Inflammatory macrophage treated with lipopolysaccharide for 4 hours (primary cell): ENCODE results near the gene SGSM2.

Experiments used
- DNase-seq: peaks from one replicate; pipeline ENCODE4 v3.0.0-alpha.2; 2020

SGSM2 gene

DNA sequence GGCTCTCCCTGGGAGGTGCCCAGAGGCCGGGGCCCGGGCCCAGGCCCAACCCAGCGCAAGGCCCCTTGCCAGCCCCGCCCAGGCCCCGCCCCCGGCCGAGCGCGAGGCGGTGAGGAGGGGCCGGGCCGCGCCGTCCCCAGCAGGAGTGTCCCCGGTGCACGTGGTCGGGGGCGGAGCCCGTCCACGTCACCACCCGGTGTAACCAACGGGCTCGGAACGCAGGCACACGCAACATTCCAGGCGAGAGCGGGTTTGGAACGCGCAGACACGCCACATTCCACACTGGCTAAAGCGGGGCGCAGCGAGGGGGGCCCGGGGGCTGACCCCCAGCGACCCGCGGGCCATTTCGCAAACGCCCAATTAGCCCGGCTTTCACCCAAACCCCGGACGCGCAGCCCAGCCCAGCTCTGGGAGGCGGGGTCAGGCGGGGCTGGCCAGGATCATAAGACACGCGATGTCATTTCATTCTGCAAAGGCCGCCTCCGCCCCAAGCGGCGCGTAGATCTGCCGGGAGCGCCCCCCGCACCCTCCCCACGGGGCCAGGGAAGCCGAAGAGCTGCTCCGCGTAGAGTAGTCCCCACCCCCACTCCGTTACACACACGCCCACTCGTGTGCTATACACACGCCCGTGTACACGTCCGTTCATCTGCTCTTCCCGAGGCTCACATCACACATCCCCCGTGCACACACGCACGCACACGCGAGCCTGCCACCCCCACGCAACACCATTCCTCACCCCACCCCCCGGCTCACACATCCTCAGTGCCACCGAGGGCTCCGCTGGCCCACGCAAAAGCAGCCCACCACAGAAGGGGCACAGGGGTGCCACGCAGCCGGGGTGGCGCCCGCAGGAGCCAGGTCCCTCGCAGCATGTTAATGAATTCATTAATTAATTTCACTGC is 62.5 kb downstream of the SGSM2 start:
- peak; percentile 97 for DNase-seq

DNA sequence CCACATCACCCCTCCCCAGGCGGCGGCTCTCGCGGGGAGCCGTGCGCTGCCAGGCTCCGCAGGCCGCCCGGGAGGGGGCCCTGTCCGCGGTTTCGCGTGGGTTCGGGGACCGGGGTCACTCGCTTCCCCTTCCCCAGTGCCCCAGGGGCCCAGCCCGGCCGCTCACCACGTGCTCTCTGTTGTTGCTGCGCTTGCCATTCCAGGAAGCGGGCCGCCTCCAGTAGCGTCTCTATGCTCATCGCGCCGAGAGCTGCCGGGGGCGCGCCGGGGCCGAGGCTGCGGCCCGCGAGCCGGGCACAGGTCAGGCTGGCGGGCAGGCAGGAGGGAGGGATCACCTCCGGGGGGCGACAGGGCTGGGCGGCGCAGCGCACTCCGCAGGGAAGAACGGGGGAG is 63.2 kb downstream of the SGSM2 start:
- DNase-seq: peak; percentile 88

DNA sequence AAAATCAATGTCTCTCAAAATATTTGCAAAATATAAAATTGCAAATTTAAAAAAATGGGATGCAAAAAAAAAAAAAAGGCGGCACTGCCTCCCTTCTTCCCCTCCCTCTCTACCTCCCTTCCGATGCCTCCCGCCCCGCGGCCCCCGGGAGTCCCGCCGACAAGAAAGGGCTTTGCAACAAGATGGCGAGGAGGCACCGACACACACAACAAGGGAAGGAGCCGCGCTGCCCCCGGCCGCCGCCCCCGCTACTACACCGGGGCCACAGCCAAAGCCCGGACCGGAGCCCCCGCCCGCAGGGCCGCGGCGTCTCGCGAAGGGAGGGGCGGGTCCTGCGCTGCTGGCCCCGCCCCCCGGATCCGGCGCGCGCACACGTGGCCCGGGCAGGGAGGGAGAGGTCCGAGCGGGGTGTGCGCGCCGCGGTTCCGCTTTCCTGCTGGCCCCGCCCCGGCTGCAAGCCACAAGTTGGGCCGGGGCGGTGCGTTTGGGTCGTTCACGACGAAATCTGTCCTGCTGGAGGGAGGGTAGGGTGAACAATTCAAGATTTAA is 63.6 kb downstream of the SGSM2 start, which contains the start of gene MNT:
MNT (minus strand) TSS at position 184 of the 549 bp plus-strand sequence. CDS start 348 bp downstream, outside the sequence.
- peak; percentile 96 for DNase-seq

DNA sequence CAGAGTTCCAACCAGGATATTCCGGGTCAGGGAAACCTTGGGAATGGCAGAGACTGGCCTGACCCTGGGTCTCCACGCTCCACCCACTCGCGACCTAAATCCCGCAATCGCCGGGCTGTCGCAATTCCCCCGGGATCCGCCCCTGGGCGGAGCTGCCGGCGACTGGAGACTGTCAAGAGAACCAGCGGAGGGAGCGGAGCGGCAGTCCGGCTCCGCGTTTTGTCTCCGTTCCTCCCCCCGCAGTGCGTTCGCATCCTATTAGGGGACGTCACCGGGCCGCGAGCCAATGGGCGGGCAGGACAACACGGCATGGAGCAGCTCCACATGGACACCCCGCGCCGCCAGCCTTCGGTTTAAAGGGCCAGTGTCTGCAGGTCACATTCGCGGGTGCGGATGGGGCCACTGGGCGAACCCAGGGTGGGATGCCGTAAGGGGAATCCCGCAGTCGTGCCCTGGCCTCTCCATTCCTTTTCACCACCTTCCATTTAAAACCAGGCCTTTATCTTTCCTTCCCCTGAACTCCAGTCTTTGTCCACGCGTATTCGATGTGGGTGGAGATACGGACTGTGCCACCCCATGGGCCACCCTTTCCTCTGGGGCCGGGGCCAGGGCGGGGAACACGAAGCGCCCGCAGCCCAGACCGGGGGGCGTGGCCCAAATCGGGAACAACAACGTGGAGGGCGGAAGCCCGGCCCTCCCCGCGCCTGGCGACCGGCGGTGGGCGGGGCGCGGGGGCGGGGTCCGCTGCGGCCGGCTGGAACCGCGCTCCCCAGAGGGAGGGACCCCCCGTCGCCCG is 64.3 kb downstream of the SGSM2 start:
- peak; percentile 100 for DNase-seq

DNA sequence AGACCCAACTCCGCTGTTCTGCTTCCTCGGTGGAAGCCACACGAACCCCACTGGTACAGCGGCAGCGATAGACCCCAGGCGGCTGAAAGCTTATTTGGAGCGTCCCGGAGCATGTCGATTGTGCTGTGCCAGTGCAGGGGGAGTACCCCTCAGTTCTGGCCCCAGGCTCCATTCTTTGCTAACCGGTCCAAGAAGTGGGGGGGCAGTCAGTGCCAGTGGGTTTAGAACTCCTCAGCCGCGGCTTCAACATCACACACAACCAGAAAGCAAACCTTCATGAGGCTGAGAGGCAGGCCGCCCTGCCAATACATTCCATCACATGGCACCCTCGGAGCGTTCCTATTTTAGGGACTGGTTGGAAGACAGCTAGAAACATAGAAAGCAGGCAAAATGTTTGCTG is 65.2 kb downstream of the SGSM2 start:
- no peak for DNase-seq

DNA sequence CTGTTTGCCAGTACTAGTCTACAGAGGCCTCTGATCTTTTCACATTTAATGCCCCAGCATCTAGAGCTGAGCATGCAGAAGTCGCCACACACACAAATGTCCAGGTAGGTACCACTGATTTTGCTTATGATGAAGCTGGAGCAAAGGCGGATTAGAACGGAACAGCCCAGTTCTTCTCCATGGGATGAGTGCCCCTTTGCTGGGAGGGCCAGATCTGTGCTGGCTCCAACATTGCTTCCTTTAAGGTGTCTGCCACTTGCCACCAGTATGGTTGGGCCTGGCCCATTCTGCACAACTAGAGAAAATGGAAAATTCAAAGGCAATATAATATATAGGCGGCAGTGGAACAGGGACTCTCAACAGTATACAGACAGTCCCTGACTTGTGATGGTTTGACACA is 65.7 kb downstream of the SGSM2 start:
- no peak for DNase-seq

DNA sequence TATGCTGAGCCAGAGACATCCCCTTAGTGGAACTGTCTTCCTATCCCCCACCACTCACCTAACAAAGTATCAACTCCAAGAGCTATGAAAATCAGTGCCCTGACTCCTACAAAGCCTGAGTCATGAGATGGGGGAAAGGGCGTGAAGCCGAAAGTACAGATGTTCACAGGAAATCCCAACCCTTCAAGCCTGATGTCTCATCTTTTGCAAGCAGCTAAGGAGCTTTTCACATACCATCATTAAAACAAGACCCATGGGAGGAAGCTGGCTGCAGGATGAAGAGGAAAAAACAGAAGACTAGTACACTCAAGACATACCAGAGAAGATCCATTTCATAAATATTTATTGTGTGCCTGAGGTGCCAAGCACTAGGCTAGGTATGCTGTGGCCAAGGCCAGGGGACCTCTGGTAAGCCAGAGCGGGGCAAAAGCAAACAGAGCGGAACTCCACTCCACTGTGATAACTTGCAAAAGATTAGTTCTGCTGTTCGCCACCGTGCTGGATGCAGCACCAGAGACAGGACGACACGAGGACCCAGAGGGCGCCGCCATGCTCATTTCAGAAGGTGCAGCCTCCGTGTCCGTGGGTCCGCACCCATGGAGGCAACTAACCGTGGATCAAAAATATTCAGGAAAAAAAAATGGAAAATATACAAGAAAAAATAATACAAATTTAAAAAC is 68.1 kb downstream of the SGSM2 start:
- DNase-seq: peak; percentile 92

DNA sequence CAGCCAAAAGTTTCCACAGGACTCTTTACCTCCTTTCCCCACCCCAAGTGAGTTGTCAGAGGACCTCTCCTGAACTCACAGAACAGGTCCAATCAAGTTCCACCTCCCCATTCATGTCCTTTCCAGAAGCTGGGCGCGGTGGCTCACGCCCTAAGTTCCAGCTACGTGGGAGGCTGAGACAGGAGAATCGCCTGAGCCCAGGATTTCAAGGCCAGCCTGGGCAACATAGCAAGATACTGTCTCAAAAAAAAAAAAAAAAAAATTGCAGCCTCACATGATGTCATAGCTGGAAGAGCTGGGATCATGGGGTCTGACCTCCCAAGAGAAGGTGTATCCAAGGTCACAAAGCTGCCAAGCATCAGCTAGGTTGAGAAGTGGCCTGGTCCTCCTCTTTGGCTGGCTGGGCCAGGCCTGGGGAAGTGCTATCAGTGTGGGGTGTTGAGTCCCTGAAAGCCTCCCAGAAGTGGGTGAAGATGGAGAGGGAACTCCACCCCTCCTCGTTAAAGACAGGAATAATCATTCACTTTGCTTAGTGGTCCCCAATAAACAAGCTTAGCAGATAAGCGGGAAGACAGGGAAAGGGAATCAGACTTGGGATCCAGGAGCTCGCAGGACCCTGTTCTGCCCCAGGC is 69.1 kb downstream of the SGSM2 start:
- peak; percentile 43 for DNase-seq

DNA sequence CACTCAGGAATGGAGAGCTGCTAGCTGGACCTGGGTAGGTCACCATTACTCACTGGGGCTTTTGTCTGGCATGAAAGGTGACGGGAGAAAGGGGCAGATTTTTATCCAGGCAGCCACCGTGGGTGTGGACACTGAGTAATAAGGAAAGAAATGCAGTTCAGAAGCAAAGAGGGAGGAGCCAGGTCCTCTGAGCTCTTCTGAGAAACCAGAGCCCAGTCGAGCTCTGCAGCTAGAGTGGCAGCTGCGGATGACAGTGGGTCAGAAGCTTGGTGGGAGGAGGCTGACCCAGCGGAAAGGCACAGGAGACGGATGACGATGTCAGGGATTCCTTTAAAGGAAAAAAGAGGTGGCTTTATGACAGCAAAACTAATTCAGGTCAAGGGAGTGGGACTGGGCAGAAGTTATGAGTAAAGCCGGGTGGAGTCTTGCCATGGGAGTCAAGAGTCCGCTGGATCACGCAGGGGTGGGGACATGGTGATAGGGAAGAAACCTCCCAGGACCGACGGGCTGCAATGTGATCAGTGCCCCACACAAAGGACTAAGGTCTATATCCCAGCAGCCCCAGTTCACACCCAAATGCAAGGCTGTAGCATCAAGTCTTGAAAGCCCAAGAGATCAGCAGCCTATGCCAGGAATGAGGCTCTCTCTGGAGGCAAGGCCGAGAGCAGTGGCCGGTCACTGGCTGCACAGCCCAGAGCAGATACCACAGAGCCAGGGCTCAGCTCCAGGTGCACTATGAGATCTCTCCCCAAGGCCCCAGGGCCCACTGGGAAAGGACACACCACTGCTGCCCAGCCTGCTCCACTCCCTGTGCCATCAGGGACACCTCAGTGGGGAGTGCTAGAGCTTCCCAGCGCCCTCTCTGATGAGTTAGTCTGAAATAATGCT is 69.8 kb downstream of the SGSM2 start:
- DNase-seq: peak; percentile 97

DNA sequence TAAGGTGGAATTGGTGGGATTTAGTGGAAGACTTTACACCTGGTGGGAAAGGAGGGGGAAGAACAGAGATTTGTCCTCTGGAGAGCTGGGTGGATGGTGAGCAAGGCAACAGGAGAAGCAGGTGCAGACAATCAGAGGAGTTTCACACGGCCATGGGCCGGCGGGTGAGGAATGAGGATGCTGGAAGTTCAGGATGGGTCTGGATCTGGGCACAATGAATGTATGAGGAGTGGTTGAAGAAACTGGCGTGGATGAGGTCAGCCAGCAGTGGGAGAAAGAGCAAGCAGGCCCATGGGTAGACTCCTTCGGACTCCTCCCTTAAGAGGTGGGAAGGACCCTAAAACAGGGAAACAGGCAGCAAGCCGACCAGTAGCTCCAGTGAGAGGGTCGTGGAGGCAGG is 73.7 kb downstream of the SGSM2 start:
- DNase-seq: no peak

DNA sequence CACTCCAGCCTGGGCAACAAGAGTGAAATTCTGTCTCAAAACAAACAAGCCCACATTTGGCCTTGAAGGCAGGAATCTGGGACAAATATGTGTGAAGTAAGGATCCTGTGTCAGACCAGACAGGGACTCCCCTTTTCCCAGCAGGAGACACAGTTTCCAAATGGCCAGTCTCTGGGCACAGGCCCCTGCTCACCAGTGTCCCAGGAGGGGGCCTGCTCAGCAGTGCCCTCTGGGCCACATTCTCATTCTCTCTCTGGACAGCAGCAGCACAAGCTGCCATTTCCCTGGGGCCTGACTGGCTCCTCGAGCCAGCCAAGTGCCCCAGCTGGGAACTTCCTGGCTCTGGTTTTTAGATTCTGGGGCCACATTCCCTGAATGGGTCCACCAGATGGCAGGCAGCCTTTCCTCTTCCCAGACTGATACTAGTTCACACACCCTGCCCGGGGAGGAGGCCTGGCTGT is 75.3 kb downstream of the SGSM2 start:
- no peak for DNase-seq

DNA sequence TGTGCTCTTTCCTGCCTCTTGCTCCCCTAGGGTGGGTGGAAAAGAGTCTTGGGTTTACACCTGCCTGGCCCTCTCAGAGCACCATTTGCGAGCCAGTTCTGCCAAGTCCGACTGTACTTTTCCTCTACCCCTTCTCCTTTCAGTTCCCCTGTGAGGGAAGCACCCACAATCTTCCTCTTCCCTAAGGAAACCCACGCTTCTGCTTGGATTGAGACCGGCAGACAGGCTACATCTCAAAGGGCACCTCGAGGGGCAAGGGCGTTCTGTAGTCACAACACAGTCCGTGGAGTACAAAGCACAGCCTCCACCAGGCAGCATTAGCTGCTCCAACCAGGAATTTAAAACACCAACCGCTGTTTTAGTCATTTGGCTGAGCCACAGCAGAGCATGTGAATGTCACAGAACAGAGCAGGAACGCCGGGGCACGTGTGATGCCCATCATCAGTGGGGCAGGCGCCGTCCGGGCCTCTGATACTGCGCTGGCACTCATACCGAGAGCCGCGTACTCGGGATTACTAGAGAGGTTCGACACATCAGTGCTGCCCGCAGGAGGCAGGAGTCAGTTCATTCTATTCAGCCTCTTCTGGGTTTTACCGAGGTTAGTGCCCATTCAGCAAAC is 77.3 kb downstream of the SGSM2 start:
- DNase-seq: peak; percentile 44

DNA sequence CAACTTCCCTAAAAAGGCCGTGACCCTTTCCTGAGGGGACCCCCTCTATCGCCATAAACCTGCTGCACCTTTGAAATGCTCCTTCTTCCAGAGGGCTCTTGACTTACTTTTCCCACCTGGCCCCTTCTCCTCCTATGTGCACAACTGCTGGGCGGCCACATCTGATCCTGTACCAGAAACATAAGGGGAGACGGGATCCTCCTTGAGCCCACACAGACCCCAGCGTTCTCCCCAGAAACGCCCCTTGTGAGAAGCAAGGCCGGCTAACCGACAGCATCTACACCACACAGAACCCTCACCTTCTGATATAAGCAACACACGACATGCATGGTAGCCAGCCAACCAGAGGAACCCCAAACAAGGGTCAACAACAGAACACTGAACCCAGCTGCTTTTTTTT is 77.8 kb downstream of the SGSM2 start:
- no peak for DNase-seq

DNA sequence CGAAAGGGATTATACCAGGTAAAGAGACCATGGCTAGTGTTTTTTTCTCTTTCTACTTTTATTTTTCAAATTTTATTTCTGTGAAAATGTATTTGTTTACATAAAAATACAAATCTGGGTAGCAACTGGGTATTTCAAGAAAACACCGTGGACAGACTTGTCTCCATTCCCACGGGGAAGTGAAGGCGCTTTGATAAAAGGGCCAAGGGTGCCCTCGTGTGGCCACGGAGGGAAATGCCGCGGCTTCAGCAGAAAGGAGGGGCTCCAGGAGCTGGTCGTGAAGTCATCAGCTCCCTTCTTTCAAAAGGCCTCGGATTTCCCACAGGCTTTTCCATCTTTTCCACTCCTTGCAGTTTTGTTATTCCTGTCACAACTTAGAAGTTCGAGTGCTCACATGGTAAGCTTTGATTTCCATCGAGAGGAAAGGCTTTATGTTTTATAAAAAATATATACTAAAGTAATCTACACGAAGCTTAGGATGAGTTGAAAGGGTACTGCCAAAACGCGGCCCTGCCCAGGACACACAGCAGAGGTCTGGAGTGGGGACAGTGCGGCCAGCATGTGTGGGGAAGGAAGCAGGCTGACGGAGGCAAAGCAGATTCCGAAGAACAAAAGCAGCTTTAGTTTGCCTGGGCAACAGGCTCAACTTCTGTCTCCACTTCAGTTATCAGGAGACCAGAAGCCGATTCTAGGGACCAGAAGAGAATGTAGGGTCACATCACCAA is 78.9 kb downstream of the SGSM2 start:
- DNase-seq: peak; percentile 84

DNA sequence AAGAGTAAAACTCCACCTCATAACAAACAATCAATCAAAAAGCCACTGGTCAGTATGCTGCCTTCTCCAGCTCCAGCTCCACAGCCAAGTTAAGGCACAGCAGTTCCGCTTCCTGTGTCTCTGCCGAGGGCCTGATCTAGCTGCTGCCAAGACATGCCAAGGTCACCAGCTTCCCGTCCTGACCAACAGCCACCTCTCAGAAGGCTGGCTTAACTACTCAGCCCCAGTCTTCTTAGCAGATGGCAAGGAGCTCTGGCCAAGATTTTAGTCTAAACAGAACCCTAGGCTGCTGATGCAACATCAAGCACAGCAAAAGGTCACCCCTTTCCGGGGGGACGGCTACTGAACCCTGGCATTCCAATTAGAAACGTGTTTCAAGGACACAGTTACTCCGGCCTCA is 81.3 kb downstream of the SGSM2 start:
- no peak for DNase-seq

DNA sequence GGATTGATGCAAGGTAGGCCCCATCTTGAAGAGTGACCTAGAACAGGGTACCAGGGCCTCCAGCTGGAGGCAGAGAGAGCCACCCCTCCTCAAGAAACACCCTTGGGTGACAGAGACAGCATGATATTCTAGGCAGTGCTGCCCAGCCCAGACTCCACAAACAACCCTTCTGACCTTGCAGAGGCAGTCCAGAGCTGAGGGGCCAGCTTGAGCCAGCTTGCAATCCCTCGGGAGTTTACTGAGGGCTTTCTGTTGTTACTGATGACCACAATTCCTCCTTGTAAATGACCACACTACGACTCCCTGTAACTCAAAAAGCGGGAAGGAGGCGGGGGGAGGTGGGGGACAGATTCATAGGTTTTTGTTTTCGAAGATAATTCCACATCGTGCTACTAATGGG is 82.2 kb downstream of the SGSM2 start:
- DNase-seq: no peak

DNA sequence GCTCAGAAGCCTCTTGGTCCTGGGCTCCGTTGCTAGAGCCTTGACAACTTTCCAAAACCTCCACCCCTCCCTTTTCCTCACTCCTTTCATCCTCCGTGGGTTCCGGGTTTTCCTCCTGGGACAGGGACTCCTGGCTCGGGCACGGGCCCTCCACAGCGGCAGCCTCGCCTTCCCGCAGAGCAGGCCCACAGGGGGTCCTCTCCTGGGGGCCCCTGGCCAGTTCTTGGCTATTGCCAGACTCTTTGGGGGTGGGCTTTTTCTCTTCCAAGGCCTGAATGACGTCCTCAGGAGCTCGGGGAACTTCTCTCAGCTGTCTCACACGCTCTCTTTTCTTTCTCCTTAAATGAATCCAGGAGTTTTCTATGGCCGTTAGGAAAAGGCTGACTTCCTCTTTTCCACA is 82.9 kb downstream of the SGSM2 start:
- DNase-seq: no peak

DNA sequence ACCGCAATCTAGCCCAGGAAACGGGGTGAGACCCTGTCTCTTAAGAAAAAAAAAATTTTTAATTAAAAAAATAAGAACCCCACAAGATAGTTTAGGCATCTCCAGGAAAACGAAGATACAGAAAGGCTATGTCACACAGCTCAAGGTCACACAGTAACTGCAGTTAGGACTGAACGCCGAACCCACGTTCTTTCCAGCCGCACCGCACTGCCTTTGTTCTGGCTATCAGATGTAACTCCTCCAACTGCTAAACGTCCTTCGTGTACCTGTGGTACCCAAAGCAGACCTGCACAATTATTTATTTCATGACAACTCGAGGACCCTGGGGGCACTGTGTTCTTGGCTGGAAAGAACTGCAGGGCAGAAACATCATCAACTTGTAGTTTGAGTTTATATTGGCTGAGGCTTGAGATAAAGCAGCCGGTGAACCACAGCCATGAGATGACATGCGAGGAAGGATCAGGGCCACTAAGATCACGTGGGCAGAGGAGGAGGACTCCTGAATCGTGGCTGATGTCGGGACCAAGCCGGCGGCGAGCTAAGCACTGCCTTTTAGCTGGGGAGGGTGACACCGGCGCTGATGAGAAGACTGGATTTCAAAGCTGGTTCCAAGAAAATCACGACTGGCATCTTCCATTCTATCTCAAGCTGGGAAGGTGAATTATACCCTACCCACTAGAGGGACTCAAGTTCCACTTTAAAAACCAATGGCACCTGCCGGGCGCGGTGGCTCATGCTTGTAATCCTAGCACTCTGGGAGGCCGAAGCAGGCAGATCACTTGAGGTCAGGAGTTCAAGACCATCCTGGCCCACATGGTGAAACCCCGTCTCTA is 84.2 kb downstream of the SGSM2 start:
- peak; percentile 36 for DNase-seq

DNA sequence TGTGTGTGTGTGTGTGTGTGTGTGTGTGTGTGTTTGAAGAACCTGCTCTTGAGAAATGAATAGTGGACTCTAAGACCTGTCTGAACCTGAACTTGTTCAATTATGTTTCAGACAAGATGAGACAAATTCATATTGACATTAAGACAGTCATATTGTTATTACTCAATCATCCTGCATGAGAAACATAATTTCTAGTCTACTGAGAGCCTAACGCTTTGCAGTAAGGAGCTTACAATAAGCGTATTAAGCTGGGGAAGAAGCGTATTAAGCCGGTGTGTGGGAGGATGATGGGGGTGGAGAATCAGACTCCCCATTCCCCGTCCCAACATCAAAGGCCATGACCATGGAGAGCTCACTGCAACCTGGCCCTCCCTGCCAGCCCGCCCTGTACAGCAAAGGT is 86.0 kb downstream of the SGSM2 start:
- no peak for DNase-seq
